H9 (cell line): ENCODE measurements around the gene ZIC5. TPM values are rescaled to one million over a fixed set of nuclear protein-coding genes. Genes with fewer than 3 reads are reported as not detected.
A peak's percentile ranks its signal among the peaks of the same experiment; 100 is the strongest.

Experiments used
- DNase-seq: peaks from one replicate; pipeline ENCODE4 v3.0.0-alpha.2; 2017
- H2AFZ ChIP-seq: one replicate; pipeline ENCODE4 v1.6.1; 2013; ENCODE audit warnings: mild to moderate bottlenecking, low read length, control low read depth, moderate library complexity
- H2AK5ac ChIP-seq: 2 replicates; pipeline ENCODE4 v1.6.1; 2013; ENCODE audit warnings: low read length, control low read depth, mixed read lengths; ENCODE audit not compliant: insufficient read length
- H2BK120ac ChIP-seq: one replicate; pipeline ENCODE4 v1.6.1; 2013; ENCODE audit warnings: low read depth, mild to moderate bottlenecking, low read length, control low read depth, inconsistent platforms; ENCODE audit not compliant: poor library complexity, severe bottlenecking
- H2BK12ac ChIP-seq: 2 replicates; pipeline ENCODE4 v1.6.1; 2013; ENCODE audit warnings: low read length, control low read depth, mixed read lengths, low read depth; ENCODE audit not compliant: insufficient read length
- H2BK15ac ChIP-seq: 2 replicates; pipeline ENCODE4 v1.6.1; 2013; ENCODE audit warnings: low read depth, low read length, control low read depth
- H2BK20ac ChIP-seq: one replicate; pipeline ENCODE4 v1.6.1; 2013; ENCODE audit warnings: low read depth, mild to moderate bottlenecking, low read length, control low read depth, inconsistent platforms; ENCODE audit not compliant: poor library complexity, severe bottlenecking
- H2BK5ac ChIP-seq: 2 replicates; pipeline ENCODE4 v1.6.1; 2013; ENCODE audit warnings: low read length, control low read depth, mixed read lengths; ENCODE audit not compliant: insufficient read length
- H3K14ac ChIP-seq: 2 replicates; pipeline ENCODE4 v1.6.1; 2013; ENCODE audit warnings: low read length, control low read depth; ENCODE audit not compliant: insufficient read depth
- H3K18ac ChIP-seq: 2 replicates; pipeline ENCODE4 v1.6.1; 2013; ENCODE audit warnings: low read depth, mild to moderate bottlenecking, mixed read lengths, low read length, control low read depth; ENCODE audit not compliant: insufficient read length
- H3K23ac ChIP-seq: 2 replicates; pipeline ENCODE4 v1.6.1; 2013; ENCODE audit warnings: low read length, control low read depth, mixed read lengths, low read depth; ENCODE audit not compliant: insufficient read length
- H3K23me2 ChIP-seq: 2 replicates; pipeline ENCODE4 v1.6.1; 2013; ENCODE audit warnings: low read depth, mild to moderate bottlenecking, mixed read lengths, low read length, control low read depth; ENCODE audit not compliant: insufficient read length, poor library complexity, severe bottlenecking
- H3K27ac ChIP-seq: 2 replicates; pipeline ENCODE4 v1.5.1; 2013; ENCODE audit warnings: low read length, control low read depth, mixed read lengths, low read depth; ENCODE audit not compliant: insufficient read length
- H3K27me3 ChIP-seq: 2 replicates; pipeline ENCODE4 v1.6.1; 2013; ENCODE audit warnings: low read length, control low read depth, inconsistent platforms; ENCODE audit not compliant: insufficient read depth
- H3K4ac ChIP-seq: 2 replicates; pipeline ENCODE4 v1.6.1; 2013; ENCODE audit warnings: low read depth, mild to moderate bottlenecking, control low read depth, inconsistent platforms, low read length, moderate library complexity
- H3K4me1 ChIP-seq: 2 replicates; pipeline ENCODE4 v1.6.1; 2013; ENCODE audit warnings: low read length, control low read depth, inconsistent platforms; ENCODE audit not compliant: insufficient read depth
- H3K4me2 ChIP-seq: 2 replicates; pipeline ENCODE4 v1.6.1; 2013; ENCODE audit warnings: low read length, control low read depth, mixed read lengths; ENCODE audit not compliant: insufficient read length, insufficient read depth
- H3K56ac ChIP-seq: 2 replicates; pipeline ENCODE4 v1.6.1; 2013; ENCODE audit warnings: low read depth, mild to moderate bottlenecking, mixed read lengths, low read length, control low read depth; ENCODE audit not compliant: insufficient read length
- H3K79me1 ChIP-seq: 2 replicates; pipeline ENCODE4 v1.6.1; 2013; ENCODE audit warnings: low read depth, mild to moderate bottlenecking, moderate library complexity, low read length, control low read depth, inconsistent platforms; ENCODE audit not compliant: insufficient read depth, poor library complexity, severe bottlenecking
- H3K79me2 ChIP-seq: 2 replicates; pipeline ENCODE4 v1.6.1; 2013; ENCODE audit warnings: low read length, control low read depth, inconsistent platforms; ENCODE audit not compliant: insufficient read depth
- H3K9ac ChIP-seq: 2 replicates; pipeline ENCODE4 v1.6.1; 2013; ENCODE audit warnings: low read length, control low read depth, mixed read lengths; ENCODE audit not compliant: insufficient read length; ENCODE audit errors: extremely low read depth
- H3K9me3 ChIP-seq: one replicate; pipeline ENCODE4 v1.6.1; 2013; ENCODE audit warnings: low read depth, low read length, inconsistent platforms; ENCODE audit not compliant: control insufficient read depth
- H3T11ph ChIP-seq: one replicate; pipeline ENCODE4 v1.6.1; 2013; ENCODE audit warnings: mild to moderate bottlenecking, low read length, control low read depth, inconsistent platforms
- H4K20me1 ChIP-seq: one replicate; pipeline ENCODE4 v1.6.1; 2013; ENCODE audit not compliant: control insufficient read depth, insufficient read length, insufficient read depth
- H4K5ac ChIP-seq: 2 replicates; pipeline ENCODE4 v1.6.1; 2013; ENCODE audit warnings: low read depth, mild to moderate bottlenecking, mixed read lengths, low read length, control low read depth; ENCODE audit not compliant: insufficient read length
- H4K8ac ChIP-seq: replicated peaks from 2 replicates; pipeline ENCODE4 v1.6.1; 2013; ENCODE audit warnings: low read length, control low read depth, mixed read lengths, low read depth; ENCODE audit not compliant: insufficient read length
- H4K91ac ChIP-seq: 2 replicates; pipeline ENCODE4 v1.6.1; 2013; ENCODE audit warnings: low read depth, mild to moderate bottlenecking, moderate library complexity, mixed read lengths, low read length, control low read depth; ENCODE audit not compliant: insufficient read length
- H3K27ac Mint-ChIP-seq, 3 experiments: 2 replicates in 2 of 3; 3 replicates in 1 of 3; pipeline ENCODE4 v1.8.0; 2020 to 2021; ENCODE audit warnings: mixed read lengths in 3 of 3, mild to moderate bottlenecking in 1 of 3, moderate library complexity in 1 of 3
- H3K27me3 Mint-ChIP-seq: 2 replicates; pipeline ENCODE4 v1.8.0; 2021; ENCODE audit warnings: low read depth, mild to moderate bottlenecking, moderate library complexity, mixed read lengths
- H3K36me3 Mint-ChIP-seq, 3 experiments: 2 replicates in 2 of 3; 3 replicates in 1 of 3; pipeline ENCODE4 v1.8.0; 2020 to 2021; ENCODE audit warnings: low read depth in 3 of 3, mixed read lengths in 3 of 3; ENCODE audit not compliant: insufficient read depth in 1 of 3
- H3K4me1 Mint-ChIP-seq, 2 experiments: 2 replicates each; pipeline ENCODE4 v1.8.0; 2020; ENCODE audit warnings: mixed read lengths in 2 of 2
- H3K4me3 Mint-ChIP-seq, 2 experiments: 2 replicates in 1 of 2; 3 replicates in 1 of 2; pipeline ENCODE4 v1.8.0; 2020 to 2021; ENCODE audit warnings: mild to moderate bottlenecking in 2 of 2, mixed read lengths in 2 of 2, moderate library complexity in 1 of 2
- H3K9me3 Mint-ChIP-seq, 2 experiments: 2 replicates in 1 of 2; 3 replicates in 1 of 2; pipeline ENCODE4 v1.8.0; 2020; ENCODE audit warnings: mild to moderate bottlenecking in 2 of 2, mixed read lengths in 2 of 2, moderate library complexity in 1 of 2
- CTCF ChIP-seq: fragments of 200-600 bp; sonication (generic); conservative IDR thresholded peaks from 3 replicates; pipeline ENCODE4 v1.8.0; 2021; ENCODE audit warnings: antibody characterized with exemption, mild to moderate bottlenecking
- WGBS: extraction: QIAGEN DNeasy Blood & Tissue Kit; methylation state at CpG from one replicate; pipeline ENCODE4 v1.1.7; 2013; ENCODE audit warnings: missing lambda C conversion rate, low lambda C conversion rate, mixed read lengths; ENCODE audit not compliant: insufficient read length; ENCODE audit errors: extremely low coverage; 5-methylcytosine and 5-hydroxymethylcytosine counted together
- total RNA-seq: library from RNA; stranded (reverse); gene quantifications from 2 replicates; pipeline ENCODE4 v1.2.1, GENCODE V29; 2021

ZIC5 gene
- total RNA-seq, 1 experiment from 2014 or later = 51.9 TPM

DNA sequence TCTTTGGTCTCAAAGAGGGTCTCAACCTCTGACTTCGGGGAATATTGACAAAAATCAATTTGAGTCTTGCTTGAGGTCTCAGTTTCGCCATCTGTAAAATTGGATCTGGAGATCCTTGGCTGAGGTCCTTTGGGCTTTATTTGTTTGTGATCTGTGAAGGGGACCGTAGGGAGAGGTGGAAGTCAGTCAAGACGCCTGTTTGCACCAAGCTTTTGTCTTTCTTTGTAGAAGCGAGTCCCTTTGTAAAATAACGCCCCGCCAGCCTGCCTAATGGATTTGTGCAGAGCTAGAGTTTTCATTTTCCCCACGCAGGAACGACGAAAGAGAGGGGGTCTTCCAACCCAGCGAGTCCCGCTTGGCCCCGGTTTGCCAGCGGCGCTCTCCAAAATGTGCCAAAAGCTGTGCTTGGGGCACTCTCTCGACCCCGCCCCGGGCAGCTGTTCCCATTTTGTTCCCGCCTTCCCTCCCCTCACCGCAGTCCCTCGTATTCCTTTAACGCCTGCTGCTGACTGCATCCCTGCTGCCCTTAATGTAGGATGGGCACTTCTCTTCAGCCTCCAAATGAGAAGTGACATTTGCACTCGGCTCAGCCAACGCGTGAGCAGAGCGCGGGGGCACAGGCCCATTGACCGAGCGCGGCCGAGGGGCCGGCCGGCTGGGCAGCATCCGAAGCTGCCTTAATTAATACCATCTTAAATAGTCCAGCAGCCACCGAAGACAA is 13.0 kb downstream of the ZIC5 start:
- H3K27ac ChIP-seq = no peak overlapping the region
- peak; percentile 69 for DNase-seq
- H3K4ac ChIP-seq = no peak overlapping the region
- H3K56ac ChIP-seq = no peak overlapping the region
- H3K79me2 ChIP-seq = no peaks in the 10 kb centered on the region
- H3K23me2 ChIP-seq = peaks cover 42% of the 10 kb centered on the region
- no peak overlapping the region for H3K18ac ChIP-seq
- no peak overlapping the region for H2BK20ac ChIP-seq
- Mint-ChIP-seq H3K27ac (no peak overlapping the region; a peak in 2 of 7 replicates), H3K27me3 (peaks cover 85% of the 10 kb centered on the region), H3K4me3 (peak overlapping the region; percentile 73 to 89), H3K9me3 (no peaks in the 10 kb centered on the region), H3K36me3 (peaks cover 0 to 1% (median under 1%) of the 10 kb centered on the region in 3 experiments; a peak in 5 of 7 replicates), H3K4me1 (peaks cover 61 to 64% of the 10 kb centered on the region in 2 experiments)
- peaks cover 4% of the 10 kb centered on the region; the same call in 1 of the 2 replicates for H3K4me1 ChIP-seq
- no peak overlapping the region for H2AFZ ChIP-seq
- no peak overlapping the region for H3K9ac ChIP-seq
- peaks cover 34% of the 10 kb centered on the region; the same call in 1 of the 2 replicates for H3K27me3 ChIP-seq
- no peak overlapping the region for H3K14ac ChIP-seq
- no peak overlapping the region for H2BK15ac ChIP-seq
- H4K20me1 ChIP-seq = no peaks in the 10 kb centered on the region
- no peak overlapping the region for H3K23ac ChIP-seq
- no peak overlapping the region for H2BK120ac ChIP-seq
- no peak overlapping the region for H2BK12ac ChIP-seq
- H3K9me3 ChIP-seq = no peaks in the 10 kb centered on the region
- WGBS = no CpG with 5 or more reads among the region's 35 CpGs
- TF ChIP-seq CTCF = no peak
- H3K4me2 ChIP-seq = peak overlapping the region; percentile 87
- no peaks in the 10 kb centered on the region for H3K79me1 ChIP-seq
- H4K8ac ChIP-seq = no peak overlapping the region
- no peak overlapping the region for H4K5ac ChIP-seq
- no peak overlapping the region for H2AK5ac ChIP-seq
- H4K91ac ChIP-seq = no peak overlapping the region
- no peak overlapping the region for H3T11ph ChIP-seq
- no peak overlapping the region for H2BK5ac ChIP-seq
